Neural cell (in vitro differentiated cells): ENCODE measurements around the gene PUSL1. TPM values are rescaled to one million over a fixed set of nuclear protein-coding genes. Genes with fewer than 3 reads are reported as not detected.

Source experiments
- H2AFZ ChIP-seq: fragments of 200-600, 300-800 bp; sonication (generic), shearing (Covaris generic); 2 replicates; pipeline ENCODE4 v1.6.0; 2014; ENCODE audit warnings: low read depth, mild to moderate bottlenecking, antibody characterized with exemption, low read length, moderate library complexity
- H3F3A ChIP-seq: fragments of 200-600 bp; shearing (Covaris generic); 2 replicates; pipeline ENCODE4 v1.6.1; 2016; ENCODE audit warnings: mild to moderate bottlenecking, moderate library complexity, mixed read lengths, antibody characterized with exemption, low read length; ENCODE audit not compliant: insufficient read depth, poor library complexity, severe bottlenecking
- H3K27ac ChIP-seq: fragments of 200-600, 300-800 bp; sonication (generic), shearing (Covaris generic); 2 replicates; pipeline ENCODE4 v1.5.1; 2014; ENCODE audit warnings: mild to moderate bottlenecking, low read length, moderate library complexity
- H3K27me3 ChIP-seq: fragments of 300-800, 200-600 bp; sonication (generic), shearing (Covaris generic); 2 replicates; pipeline ENCODE4 v1.6.0; 2014; ENCODE audit warnings: mild to moderate bottlenecking, low read depth, low read length, moderate library complexity; ENCODE audit not compliant: insufficient read depth
- H3K36me3 ChIP-seq: fragments of 300-800, 200-600 bp; sonication (generic), shearing (Covaris generic); 2 replicates; pipeline ENCODE4 v1.5.1; 2014; ENCODE audit warnings: mild to moderate bottlenecking, antibody characterized with exemption, low read length, moderate library complexity; ENCODE audit not compliant: insufficient read depth
- H3K4me2 ChIP-seq: fragments of 300-800, 200-600 bp; sonication (generic), shearing (Covaris generic); 2 replicates; pipeline ENCODE4 v1.6.0; 2014; ENCODE audit warnings: mild to moderate bottlenecking, low read length
- H3K4me3 ChIP-seq: fragments of 300-800, 200-600 bp; sonication (generic), shearing (Covaris generic); 2 replicates; pipeline ENCODE4 v1.5.1; 2014; ENCODE audit warnings: mild to moderate bottlenecking, low read length, moderate library complexity
- H3K79me2 ChIP-seq: fragments of 200-600 bp; shearing (Covaris generic); replicated peaks from 2 replicates; pipeline ENCODE4 v1.6.0; 2014; ENCODE audit warnings: mild to moderate bottlenecking, low read length, moderate library complexity; ENCODE audit not compliant: insufficient read depth
- H3K9ac ChIP-seq: fragments of 300-800, 200-600 bp; sonication (generic), shearing (Covaris generic); 2 replicates; pipeline ENCODE4 v1.6.1; 2016; ENCODE audit warnings: mild to moderate bottlenecking, low read length, mixed read lengths
- H3K9me2 ChIP-seq: fragments of 200-600 bp; shearing (Covaris generic); 2 replicates; pipeline ENCODE4 v1.6.1; 2016; ENCODE audit warnings: mild to moderate bottlenecking, low read length, mixed read lengths; ENCODE audit not compliant: insufficient read depth
- H3K9me3 ChIP-seq: fragments of 200-600, 300-800 bp; sonication (generic), shearing (Covaris generic); 2 replicates; pipeline ENCODE4 v1.6.1; 2016; ENCODE audit warnings: mild to moderate bottlenecking, mixed run types, low read length, moderate library complexity, mixed read lengths
- H4K20me1 ChIP-seq: fragments of 200-600 bp; shearing (Covaris generic); 2 replicates; pipeline ENCODE4 v1.6.1; 2016; ENCODE audit warnings: mild to moderate bottlenecking, mixed run types; ENCODE audit not compliant: insufficient read depth
- CTCF ChIP-seq: fragments of 450-650 bp; IDR thresholded peaks from 2 replicates; pipeline ENCODE4 v1.5.1; 2014; ENCODE audit warnings: antibody characterized with exemption, mild to moderate bottlenecking, moderate library complexity; ENCODE audit not compliant: poor library complexity, severe bottlenecking
- EP300 ChIP-seq: fragments of 450-650 bp; conservative IDR thresholded peaks from 2 replicates; pipeline ENCODE4 v1.6.1; 2014; ENCODE audit warnings: antibody characterized with exemption, mild to moderate bottlenecking, moderate library complexity; ENCODE audit not compliant: poor library complexity, severe bottlenecking
- EZH2 ChIP-seq: fragments of 200-600, 300-800 bp; shearing (Covaris generic), sonication (generic); IDR thresholded peaks from 2 replicates; pipeline ENCODE4 v1.6.1; 2014; ENCODE audit warnings: antibody characterized with exemption, low read length, borderline replicate concordance, mild to moderate bottlenecking; ENCODE audit not compliant: insufficient read depth, poor library complexity, severe bottlenecking
- MXI1 ChIP-seq: fragments of 450-650 bp; conservative IDR thresholded peaks from 2 replicates; pipeline ENCODE4 v1.6.1; 2014; ENCODE audit warnings: antibody characterized with exemption, mild to moderate bottlenecking; ENCODE audit not compliant: poor library complexity, severe bottlenecking
- POLR2AphosphoS5 ChIP-seq: IDR thresholded peaks from 2 replicates; pipeline ENCODE4 v1.6.1; 2012
- RAD21 ChIP-seq: fragments of 450-650 bp; conservative IDR thresholded peaks from 2 replicates; pipeline ENCODE4 v1.6.1; 2014; ENCODE audit warnings: antibody characterized with exemption, mild to moderate bottlenecking, moderate library complexity
- REST ChIP-seq: IDR thresholded peaks from 2 replicates; pipeline ENCODE4 v1.6.1; 2012; ENCODE audit warnings: borderline replicate concordance
- SMC3 ChIP-seq: fragments of 450-650 bp; conservative IDR thresholded peaks from 2 replicates; pipeline ENCODE4 v1.6.1; 2014; ENCODE audit warnings: antibody characterized with exemption, mild to moderate bottlenecking, moderate library complexity; ENCODE audit not compliant: poor library complexity
- TAF1 ChIP-seq: IDR thresholded peaks from 2 replicates; pipeline ENCODE4 v1.6.1; 2012; ENCODE audit warnings: low read depth
- polyA plus RNA-seq: library from polyadenylated mRNA; depleted of rRNA; stranded (reverse); fragments of >200 nt; gene quantifications from 2 replicates; pipeline ENCODE4 v1.2.3, GENCODE V29; 2014

PUSL1 gene
- polyA plus RNA-seq, 1 donor from 2014 or later: 25.0 TPM

GRCh38 chr1:1328254-1328653 lies 19.9 kb downstream of the PUSL1 start:
- peaks cover 20% of the 10 kb centered on the region for H3K79me2 ChIP-seq
- H3K9me2 ChIP-seq: no peaks in the 10 kb centered on the region
- no peak overlapping the region for H3K9ac ChIP-seq
- H3K4me2 ChIP-seq: no peak overlapping the region
- no peaks in the 10 kb centered on the region for H3K9me3 ChIP-seq
- H4K20me1 ChIP-seq: no peaks in the 10 kb centered on the region
- no peak overlapping the region for H3K4me3 ChIP-seq
- no peaks in the 10 kb centered on the region for H3K36me3 ChIP-seq
- TF ChIP-seq RAD21: no peak
- no peak for TF ChIP-seq CTCF
- no peak for TF ChIP-seq MXI1
- TF ChIP-seq EZH2: no peak
- TF ChIP-seq POLR2AphosphoS5: no peak
- no peak for TF ChIP-seq SMC3
- no peak for TF ChIP-seq TAF1
- no peak for TF ChIP-seq EP300
- TF ChIP-seq REST: no peak
- no peaks in the 10 kb centered on the region for H3K27me3 ChIP-seq
- no peak overlapping the region for H2AFZ ChIP-seq
- H3F3A ChIP-seq: no peaks in the 10 kb centered on the region
- H3K27ac ChIP-seq: no peak overlapping the region

DNA sequence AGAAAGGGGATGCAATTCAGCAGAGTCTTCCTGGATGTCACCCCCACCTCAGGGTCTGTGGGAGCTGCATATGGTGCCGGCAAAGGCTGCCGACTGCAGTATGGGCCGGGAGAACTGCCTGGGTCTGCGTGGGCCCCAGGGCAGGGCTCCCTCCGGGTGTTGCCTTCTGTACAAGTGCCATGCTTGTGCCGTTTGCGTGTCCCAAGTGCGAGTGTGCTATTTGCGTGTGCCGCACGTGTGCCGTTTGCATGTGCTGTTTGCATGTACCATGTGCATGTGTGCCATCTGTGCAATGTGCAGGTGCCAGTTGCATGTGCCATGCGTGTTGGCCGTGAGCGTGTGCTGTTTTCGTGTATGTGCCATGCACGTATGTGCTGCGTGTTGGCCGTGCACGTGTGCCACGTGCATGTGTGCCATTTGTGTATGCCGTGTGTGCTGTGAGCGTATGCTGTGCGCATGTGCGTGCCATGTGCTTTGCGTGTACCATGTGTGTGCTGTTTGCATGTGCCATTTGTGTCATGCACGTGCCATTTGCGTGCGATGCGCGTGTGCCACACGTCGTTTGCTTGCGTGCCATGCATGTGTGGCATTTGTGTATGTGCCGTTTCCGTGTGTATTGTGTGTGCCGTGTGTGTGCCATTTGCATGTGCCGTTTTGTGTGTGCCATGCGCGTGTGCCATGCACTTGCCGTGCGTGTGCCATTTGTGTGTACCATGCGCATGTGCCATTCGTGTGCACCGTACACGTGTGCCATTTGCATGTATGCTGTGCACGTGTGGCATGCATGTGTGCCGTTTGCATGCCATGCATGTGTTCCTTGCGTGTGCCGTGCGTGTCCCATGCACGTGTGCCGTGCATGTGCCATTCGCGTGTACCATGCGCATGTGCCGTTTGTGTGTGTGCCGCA lies 21.2 kb downstream of the PUSL1 start:
- H3K27ac ChIP-seq: no peak overlapping the region
- TF ChIP-seq MXI1 (no peak), EZH2 (no peak), CTCF (no peak), TAF1 (no peak), POLR2AphosphoS5 (peak; percentile 39), REST (no peak), SMC3 (no peak), EP300 (no peak), RAD21 (no peak)

More for the DNA sequence above, 21.2 kb downstream of the PUSL1 start:
- H3K9me2 ChIP-seq: no peaks in the 10 kb centered on the region
- H3K79me2 ChIP-seq: peaks cover 16% of the 10 kb centered on the region
- H3K36me3 ChIP-seq: no peaks in the 10 kb centered on the region
- H3K4me2 ChIP-seq: no peak overlapping the region
- no peaks in the 10 kb centered on the region for H3F3A ChIP-seq
- no peaks in the 10 kb centered on the region for H3K9me3 ChIP-seq
- no peak overlapping the region for H3K4me3 ChIP-seq
- H3K27me3 ChIP-seq: no peaks in the 10 kb centered on the region
- no peak overlapping the region for H2AFZ ChIP-seq
- no peak overlapping the region for H3K9ac ChIP-seq
- no peaks in the 10 kb centered on the region for H4K20me1 ChIP-seq
